HCT116 (cell line): ENCODE data around the gene PICK1.

Source experiments
- EGR1 ChIP-seq: IDR thresholded peaks from 2 replicates; pipeline ENCODE4 v1.6.1; 2012; ENCODE audit warnings: low read depth
- EZH2 ChIP-seq: fragments of 200-600 bp; sonication (generic); IDR thresholded peaks from 2 replicates; pipeline ENCODE4 v1.6.1; 2017; ENCODE audit warnings: antibody characterized with exemption, mixed run types
- FOSL1 ChIP-seq: IDR thresholded peaks from 2 replicates; pipeline ENCODE4 v1.6.1; 2012; ENCODE audit warnings: low read depth
- POLR2A ChIP-seq: IDR thresholded peaks from 2 replicates; pipeline ENCODE4 v1.7.0; 2011; ENCODE audit warnings: borderline replicate concordance; ENCODE audit not compliant: insufficient read depth, insufficient read length; ENCODE audit errors: extremely low read depth
- POLR2AphosphoS5 ChIP-seq: IDR thresholded peaks from 2 replicates; pipeline ENCODE4 v1.6.1; 2011; ENCODE audit warnings: mild to moderate bottlenecking, low read depth, low read length, moderate library complexity
- RAD21 ChIP-seq: IDR thresholded peaks from 2 replicates; pipeline ENCODE4 v1.6.1; 2012; ENCODE audit warnings: low read depth, mild to moderate bottlenecking
- YY1 ChIP-seq: IDR thresholded peaks from 2 replicates; pipeline ENCODE4 v1.6.1; 2011; ENCODE audit warnings: low read length, low read depth, moderate library complexity, mild to moderate bottlenecking; ENCODE audit not compliant: insufficient replicate concordance; ENCODE audit errors: extremely low read depth
- ZNF274 ChIP-seq: fragments of 200-500 bp; sonication (Bioruptor generic); IDR thresholded peaks from 2 replicates; pipeline ENCODE4 v1.6.1; 2014; ENCODE audit warnings: mild to moderate bottlenecking, low read depth, low read length, inconsistent platforms
- TF ChIP-seq, protein P1 (sequence below): IDR thresholded peaks from 2 replicates; pipeline ENCODE4 v1.6.1; 2012
- TF ChIP-seq, protein P2 (sequence below), 3 experiments: fragments of 200-600 bp in 1 of 3; sonication (generic) in 1 of 3; IDR thresholded peaks in 2 of 3; conservative IDR thresholded peaks in 1 of 3; 2 replicates each; pipeline ENCODE4 v1.5.1; 2012 to 2017; ENCODE audit warnings: low read depth in 2 of 3, low read length in 2 of 3, antibody characterized with exemption in 1 of 3, borderline replicate concordance in 1 of 3, control low read depth in 1 of 3, mild to moderate bottlenecking in 1 of 3, mixed read lengths in 1 of 3, mixed run types in 1 of 3, moderate library complexity in 1 of 3; ENCODE audit not compliant: insufficient read depth in 1 of 3
- TF ChIP-seq, protein P3 (sequence below): IDR thresholded peaks from 2 replicates; pipeline ENCODE4 v1.6.1; 2012; ENCODE audit warnings: low read depth
- TF ChIP-seq, protein P4 (sequence below): IDR thresholded peaks from 2 replicates; pipeline ENCODE4 v1.6.1; 2011; ENCODE audit warnings: mild to moderate bottlenecking, low read length, moderate library complexity; ENCODE audit not compliant: insufficient replicate concordance; ENCODE audit errors: extremely low read depth

DNA sequence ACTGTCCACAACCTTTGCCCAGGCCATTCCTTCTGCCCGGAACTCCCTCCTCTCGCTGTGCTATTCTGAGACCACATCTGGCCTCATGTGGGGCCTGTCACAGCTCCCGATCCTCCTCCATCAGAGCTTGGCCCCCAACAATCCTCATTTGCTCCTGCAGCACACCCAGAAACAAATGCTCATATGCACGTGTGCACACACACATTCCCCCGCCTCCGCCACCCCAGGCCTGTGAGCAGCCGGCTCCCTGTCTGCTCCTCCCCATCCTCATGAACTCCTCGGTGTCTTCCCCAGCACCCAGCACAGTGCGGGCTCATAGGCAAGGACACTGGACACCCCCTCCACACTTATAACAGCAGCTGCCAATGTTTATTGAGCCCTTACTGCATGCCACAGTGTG lies 29.7 kb upstream of the PICK1 start:
- TF ChIP-seq, protein P1, sequence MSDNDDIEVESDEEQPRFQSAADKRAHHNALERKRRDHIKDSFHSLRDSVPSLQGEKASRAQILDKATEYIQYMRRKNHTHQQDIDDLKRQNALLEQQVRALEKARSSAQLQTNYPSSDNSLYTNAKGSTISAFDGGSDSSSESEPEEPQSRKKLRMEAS: no peak
- TF ChIP-seq, protein P2, sequence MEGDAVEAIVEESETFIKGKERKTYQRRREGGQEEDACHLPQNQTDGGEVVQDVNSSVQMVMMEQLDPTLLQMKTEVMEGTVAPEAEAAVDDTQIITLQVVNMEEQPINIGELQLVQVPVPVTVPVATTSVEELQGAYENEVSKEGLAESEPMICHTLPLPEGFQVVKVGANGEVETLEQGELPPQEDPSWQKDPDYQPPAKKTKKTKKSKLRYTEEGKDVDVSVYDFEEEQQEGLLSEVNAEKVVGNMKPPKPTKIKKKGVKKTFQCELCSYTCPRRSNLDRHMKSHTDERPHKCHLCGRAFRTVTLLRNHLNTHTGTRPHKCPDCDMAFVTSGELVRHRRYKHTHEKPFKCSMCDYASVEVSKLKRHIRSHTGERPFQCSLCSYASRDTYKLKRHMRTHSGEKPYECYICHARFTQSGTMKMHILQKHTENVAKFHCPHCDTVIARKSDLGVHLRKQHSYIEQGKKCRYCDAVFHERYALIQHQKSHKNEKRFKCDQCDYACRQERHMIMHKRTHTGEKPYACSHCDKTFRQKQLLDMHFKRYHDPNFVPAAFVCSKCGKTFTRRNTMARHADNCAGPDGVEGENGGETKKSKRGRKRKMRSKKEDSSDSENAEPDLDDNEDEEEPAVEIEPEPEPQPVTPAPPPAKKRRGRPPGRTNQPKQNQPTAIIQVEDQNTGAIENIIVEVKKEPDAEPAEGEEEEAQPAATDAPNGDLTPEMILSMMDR (IDR thresholded peaks at IDR 0.05 in 2 of 3, conservative IDR thresholded peaks at IDR 0.05 in 1 of 3; ENCODE audit: borderline replicate concordance in 1 of 3, insufficient read depth in 1 of 3, low read depth in 2 of 3, low read length in 2 of 3): no peak
- TF ChIP-seq POLR2A (no peak), EGR1 (no peak), EZH2 (no peak), POLR2AphosphoS5 (no peak), YY1 (no peak), FOSL1 (no peak), ZNF274 (no peak), RAD21 (no peak)
- TF ChIP-seq, protein P3, sequence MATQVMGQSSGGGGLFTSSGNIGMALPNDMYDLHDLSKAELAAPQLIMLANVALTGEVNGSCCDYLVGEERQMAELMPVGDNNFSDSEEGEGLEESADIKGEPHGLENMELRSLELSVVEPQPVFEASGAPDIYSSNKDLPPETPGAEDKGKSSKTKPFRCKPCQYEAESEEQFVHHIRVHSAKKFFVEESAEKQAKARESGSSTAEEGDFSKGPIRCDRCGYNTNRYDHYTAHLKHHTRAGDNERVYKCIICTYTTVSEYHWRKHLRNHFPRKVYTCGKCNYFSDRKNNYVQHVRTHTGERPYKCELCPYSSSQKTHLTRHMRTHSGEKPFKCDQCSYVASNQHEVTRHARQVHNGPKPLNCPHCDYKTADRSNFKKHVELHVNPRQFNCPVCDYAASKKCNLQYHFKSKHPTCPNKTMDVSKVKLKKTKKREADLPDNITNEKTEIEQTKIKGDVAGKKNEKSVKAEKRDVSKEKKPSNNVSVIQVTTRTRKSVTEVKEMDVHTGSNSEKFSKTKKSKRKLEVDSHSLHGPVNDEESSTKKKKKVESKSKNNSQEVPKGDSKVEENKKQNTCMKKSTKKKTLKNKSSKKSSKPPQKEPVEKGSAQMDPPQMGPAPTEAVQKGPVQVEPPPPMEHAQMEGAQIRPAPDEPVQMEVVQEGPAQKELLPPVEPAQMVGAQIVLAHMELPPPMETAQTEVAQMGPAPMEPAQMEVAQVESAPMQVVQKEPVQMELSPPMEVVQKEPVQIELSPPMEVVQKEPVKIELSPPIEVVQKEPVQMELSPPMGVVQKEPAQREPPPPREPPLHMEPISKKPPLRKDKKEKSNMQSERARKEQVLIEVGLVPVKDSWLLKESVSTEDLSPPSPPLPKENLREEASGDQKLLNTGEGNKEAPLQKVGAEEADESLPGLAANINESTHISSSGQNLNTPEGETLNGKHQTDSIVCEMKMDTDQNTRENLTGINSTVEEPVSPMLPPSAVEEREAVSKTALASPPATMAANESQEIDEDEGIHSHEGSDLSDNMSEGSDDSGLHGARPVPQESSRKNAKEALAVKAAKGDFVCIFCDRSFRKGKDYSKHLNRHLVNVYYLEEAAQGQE: no peak
- TF ChIP-seq, protein P4, sequence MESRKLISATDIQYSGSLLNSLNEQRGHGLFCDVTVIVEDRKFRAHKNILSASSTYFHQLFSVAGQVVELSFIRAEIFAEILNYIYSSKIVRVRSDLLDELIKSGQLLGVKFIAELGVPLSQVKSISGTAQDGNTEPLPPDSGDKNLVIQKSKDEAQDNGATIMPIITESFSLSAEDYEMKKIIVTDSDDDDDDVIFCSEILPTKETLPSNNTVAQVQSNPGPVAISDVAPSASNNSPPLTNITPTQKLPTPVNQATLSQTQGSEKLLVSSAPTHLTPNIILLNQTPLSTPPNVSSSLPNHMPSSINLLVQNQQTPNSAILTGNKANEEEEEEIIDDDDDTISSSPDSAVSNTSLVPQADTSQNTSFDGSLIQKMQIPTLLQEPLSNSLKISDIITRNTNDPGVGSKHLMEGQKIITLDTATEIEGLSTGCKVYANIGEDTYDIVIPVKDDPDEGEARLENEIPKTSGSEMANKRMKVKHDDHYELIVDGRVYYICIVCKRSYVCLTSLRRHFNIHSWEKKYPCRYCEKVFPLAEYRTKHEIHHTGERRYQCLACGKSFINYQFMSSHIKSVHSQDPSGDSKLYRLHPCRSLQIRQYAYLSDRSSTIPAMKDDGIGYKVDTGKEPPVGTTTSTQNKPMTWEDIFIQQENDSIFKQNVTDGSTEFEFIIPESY: no peak
